HUES6 (cell line): Measurements from ENCODE around the gene LPCAT2.

Source experiments
- H3K27ac ChIP-seq: 2 replicates; pipeline ENCODE4 v1.7.0; 2013; ENCODE audit warnings: low read depth, mild to moderate bottlenecking, low read length, inconsistent platforms
- H3K27me3 ChIP-seq: 2 replicates; pipeline ENCODE4 v1.6.1; 2013; ENCODE audit warnings: low read length; ENCODE audit not compliant: control insufficient read depth, insufficient read depth
- H3K36me3 ChIP-seq: 2 replicates; pipeline ENCODE4 v1.6.1; 2013; ENCODE audit warnings: low read length; ENCODE audit not compliant: control insufficient read depth, insufficient read depth
- H3K4me1 ChIP-seq: 2 replicates; pipeline ENCODE4 v1.6.1; 2013; ENCODE audit warnings: low read length; ENCODE audit not compliant: control insufficient read depth, insufficient read depth
- H3K4me3 ChIP-seq: 2 replicates; pipeline ENCODE4 v1.5.1; 2013; ENCODE audit warnings: low read depth, low read length
- H3K9ac ChIP-seq: one replicate; pipeline ENCODE4 v1.6.1; 2013; ENCODE audit warnings: mild to moderate bottlenecking, low read length
- H3K9me3 ChIP-seq: 2 replicates; pipeline ENCODE4 v1.6.1; 2013; ENCODE audit warnings: low read depth, low read length; ENCODE audit not compliant: control insufficient read depth, insufficient read depth

LPCAT2 gene

GRCh38 chr16:55482056-55482455, 26.8 kb upstream of the LPCAT2 start:
- Histone ChIP-seq H3K9ac (no peak overlapping the region), H3K36me3 (peaks cover 48% of the 10 kb centered on the region), H3K27ac (no peak overlapping the region), H3K27me3 (peaks cover 52% of the 10 kb centered on the region), H3K4me3 (no peak overlapping the region), H3K9me3 (no peaks in the 10 kb centered on the region), H3K4me1 (peaks cover 32% of the 10 kb centered on the region)

- Histone ChIP-seq H3K27me3 (peaks cover 8% of the 10 kb centered on the region; the same call in 1 of the 2 replicates), H3K9me3 (no peaks in the 10 kb centered on the region), H3K36me3 (peaks cover 91% of the 10 kb centered on the region), H3K9ac (no peak overlapping the region), H3K4me1 (0 out of 2 replicates have a peak, but pooled peaks cover 2% of the 10 kb centered on the region), H3K4me3 (no peak overlapping the region), H3K27ac (no peak overlapping the region)
Measured at GRCh38 chr16:55487048-55487803, 21.6 kb upstream of the LPCAT2 start.

GRCh38 chr16:55488306-55488705, 20.6 kb upstream of the LPCAT2 start:
- H3K9me3 ChIP-seq: no peaks in the 10 kb centered on the region
- no peak overlapping the region for H3K9ac ChIP-seq
- 0 out of 2 replicates have a peak, but pooled peaks cover 2% of the 10 kb centered on the region for H3K4me1 ChIP-seq
- H3K27ac ChIP-seq: no peak overlapping the region
- H3K36me3 ChIP-seq: peaks cover 92% of the 10 kb centered on the region
- H3K27me3 ChIP-seq: no peaks in the 10 kb centered on the region
- H3K4me3 ChIP-seq: no peak overlapping the region

- Histone ChIP-seq H3K9me3 (no peaks in the 10 kb centered on the region), H3K27ac (no peak overlapping the region), H3K9ac (no peak overlapping the region), H3K36me3 (peaks cover 92% of the 10 kb centered on the region), H3K4me1 (0 out of 2 replicates have a peak, but pooled peaks cover 2% of the 10 kb centered on the region), H3K27me3 (no peaks in the 10 kb centered on the region), H3K4me3 (no peak overlapping the region)
Measured at GRCh38 chr16:55489119-55489955, 19.5 kb upstream of the LPCAT2 start.

GRCh38 chr16:55489956-55490265, 19.0 kb upstream of the LPCAT2 start:
- H3K9me3 ChIP-seq: no peaks in the 10 kb centered on the region

GRCh38 chr16:55490301-55490700, 18.6 kb upstream of the LPCAT2 start:
- Histone ChIP-seq H3K4me1 (peaks cover 2% of the 10 kb centered on the region; the same call in 1 of the 2 replicates), H3K36me3 (peaks cover 92% of the 10 kb centered on the region), H3K27ac (no peak overlapping the region), H3K9ac (no peak overlapping the region), H3K27me3 (no peaks in the 10 kb centered on the region), H3K4me3 (no peak overlapping the region), H3K9me3 (no peaks in the 10 kb centered on the region)

More at GRCh38 chr16:55489956-55490265, 19.0 kb upstream of the LPCAT2 start:
- Histone ChIP-seq H3K9ac (no peak overlapping the region), H3K4me3 (no peak overlapping the region), H3K27me3 (no peaks in the 10 kb centered on the region), H3K36me3 (peaks cover 92% of the 10 kb centered on the region), H3K27ac (no peak overlapping the region), H3K4me1 (0 out of 2 replicates have a peak, but pooled peaks cover 2% of the 10 kb centered on the region)

- H3K9ac ChIP-seq: no peak overlapping the region
- peaks cover 9% of the 10 kb centered on the region for H3K4me1 ChIP-seq
- H3K36me3 ChIP-seq: peaks cover 87% of the 10 kb centered on the region
- H3K9me3 ChIP-seq: no peaks in the 10 kb centered on the region
- H3K27me3 ChIP-seq: no peaks in the 10 kb centered on the region
- H3K4me3 ChIP-seq: no peak overlapping the region
- H3K27ac ChIP-seq: no peak overlapping the region
Measured at GRCh38 chr16:55491691-55492090, 17.2 kb upstream of the LPCAT2 start.

- H3K36me3 ChIP-seq: peaks cover 82% of the 10 kb centered on the region
- H3K4me3 ChIP-seq: no peak overlapping the region
- no peaks in the 10 kb centered on the region for H3K27me3 ChIP-seq
- no peak overlapping the region for H3K9ac ChIP-seq
- H3K4me1 ChIP-seq: peaks cover 9% of the 10 kb centered on the region
- no peaks in the 10 kb centered on the region for H3K9me3 ChIP-seq
- no peak overlapping the region for H3K27ac ChIP-seq
Measured at GRCh38 chr16:55492756-55493380, 16.0 kb upstream of the LPCAT2 start.

GRCh38 chr16:55494994-55495421, 13.9 kb upstream of the LPCAT2 start:
- Histone ChIP-seq H3K36me3 (peaks cover 71% of the 10 kb centered on the region; the same call in 1 of the 2 replicates), H3K27ac (no peak overlapping the region), H3K9ac (no peak overlapping the region), H3K4me1 (peaks cover 9% of the 10 kb centered on the region), H3K9me3 (no peaks in the 10 kb centered on the region), H3K4me3 (no peak overlapping the region), H3K27me3 (no peaks in the 10 kb centered on the region)

GRCh38 chr16:55495616-55496289, 13.1 kb upstream of the LPCAT2 start:
- no peaks in the 10 kb centered on the region for H3K9me3 ChIP-seq
- H3K4me3 ChIP-seq: no peak overlapping the region
- peaks cover 9% of the 10 kb centered on the region for H3K4me1 ChIP-seq
- H3K27me3 ChIP-seq: no peaks in the 10 kb centered on the region
- H3K9ac ChIP-seq: no peak overlapping the region
- H3K36me3 ChIP-seq: peaks cover 64% of the 10 kb centered on the region; the same call in 1 of the 2 replicates
- H3K27ac ChIP-seq: no peak overlapping the region
